Hepatocyte (in vitro differentiated cells): ENCODE measurements around the gene C5orf24.
"Not testable (repeated sequence)": the region's sequence is repeated elsewhere in the genome, so short reads cannot be mapped to it uniquely, and the experiment has no call there.

Experiments used
- EZH2 ChIP-seq: fragments of 200-600 bp; sonication (generic); IDR thresholded peaks from 2 replicates; pipeline ENCODE4 v1.6.1; 2016; ENCODE audit warnings: antibody characterized with exemption, mild to moderate bottlenecking, borderline replicate concordance
- EZH2phosphoT487 ChIP-seq: fragments of 200-600 bp; sonication (generic); IDR thresholded peaks from one replicate; pipeline ENCODE4 v1.6.1; 2018; ENCODE audit warnings: antibody characterized with exemption, mild to moderate bottlenecking, low read depth, moderate library complexity; ENCODE audit not compliant: unreplicated experiment, severe bottlenecking
- TF ChIP-seq, protein P1 (sequence below): fragments of 200-600 bp; sonication (generic); IDR thresholded peaks from 2 replicates; pipeline ENCODE4 v1.5.1; 2016; ENCODE audit warnings: antibody characterized with exemption, mild to moderate bottlenecking; ENCODE audit not compliant: poor library complexity

DNA sequence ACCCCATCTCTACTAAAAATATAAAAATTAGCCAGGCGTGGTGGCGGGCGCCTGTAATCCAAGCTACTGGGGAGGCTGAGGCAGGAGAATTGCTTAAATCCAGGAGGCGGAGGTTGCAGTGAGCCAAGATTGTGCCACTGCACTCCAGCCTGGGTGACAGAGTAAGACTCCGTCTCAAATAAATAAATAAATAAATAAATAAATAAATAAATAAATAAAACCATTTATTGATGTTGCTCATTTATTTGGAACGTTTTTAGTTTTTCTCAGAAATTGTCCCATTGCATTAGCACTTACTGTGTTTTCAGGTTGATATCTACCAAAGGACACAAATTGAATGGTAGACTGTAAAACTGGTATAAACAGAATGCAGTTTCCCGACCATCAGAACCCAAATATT, 10.7 kb downstream of the C5orf24 start:
- TF ChIP-seq, protein P1, sequence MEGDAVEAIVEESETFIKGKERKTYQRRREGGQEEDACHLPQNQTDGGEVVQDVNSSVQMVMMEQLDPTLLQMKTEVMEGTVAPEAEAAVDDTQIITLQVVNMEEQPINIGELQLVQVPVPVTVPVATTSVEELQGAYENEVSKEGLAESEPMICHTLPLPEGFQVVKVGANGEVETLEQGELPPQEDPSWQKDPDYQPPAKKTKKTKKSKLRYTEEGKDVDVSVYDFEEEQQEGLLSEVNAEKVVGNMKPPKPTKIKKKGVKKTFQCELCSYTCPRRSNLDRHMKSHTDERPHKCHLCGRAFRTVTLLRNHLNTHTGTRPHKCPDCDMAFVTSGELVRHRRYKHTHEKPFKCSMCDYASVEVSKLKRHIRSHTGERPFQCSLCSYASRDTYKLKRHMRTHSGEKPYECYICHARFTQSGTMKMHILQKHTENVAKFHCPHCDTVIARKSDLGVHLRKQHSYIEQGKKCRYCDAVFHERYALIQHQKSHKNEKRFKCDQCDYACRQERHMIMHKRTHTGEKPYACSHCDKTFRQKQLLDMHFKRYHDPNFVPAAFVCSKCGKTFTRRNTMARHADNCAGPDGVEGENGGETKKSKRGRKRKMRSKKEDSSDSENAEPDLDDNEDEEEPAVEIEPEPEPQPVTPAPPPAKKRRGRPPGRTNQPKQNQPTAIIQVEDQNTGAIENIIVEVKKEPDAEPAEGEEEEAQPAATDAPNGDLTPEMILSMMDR: not testable (repeated sequence)
- not testable (repeated sequence) for TF ChIP-seq EZH2, EZH2phosphoT487
